ENCODE data around the gene PDHX. TPM values are rescaled to one million over a fixed set of nuclear protein-coding genes. Genes with fewer than 3 reads are reported as not detected.
A peak's percentile ranks its signal among the peaks of the same experiment; 100 is the strongest.

PDHX gene
- total and polyA plus RNA-seq, 2 of the 4 experiments (the other 2 are of a cell fraction) = 19.8 to 26.7 TPM

DNA sequence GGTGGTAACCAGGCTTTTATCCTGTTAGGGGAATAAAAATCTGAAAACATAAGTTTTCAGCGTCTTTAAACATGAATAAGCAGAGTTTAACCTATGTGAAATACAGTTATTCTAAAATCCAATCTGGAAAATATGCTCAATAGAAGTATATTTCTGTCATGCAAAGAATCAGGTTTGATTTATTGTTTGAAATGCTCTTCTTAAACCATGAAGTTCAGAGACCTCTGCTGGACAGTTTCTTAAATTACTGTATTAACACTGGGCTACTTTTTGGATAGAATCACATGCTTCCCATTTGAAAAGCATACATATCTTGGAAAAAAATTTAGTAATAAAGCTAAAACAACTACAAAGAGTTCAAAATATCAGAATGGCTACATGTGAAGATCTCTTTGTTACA, 25.6 kb upstream of the PDHX start:
- Histone ChIP-seq H3K9ac (ENCODE audit: low read depth, low read length) (no peak overlapping the region), H3K36me3 (ENCODE audit: control insufficient read depth, insufficient read depth, low read length) (peaks cover 3% of the 10 kb centered on the region), H2AFZ (replicated peaks; ENCODE audit: low read length, poor library complexity) (no peak overlapping the region), H3K79me1 (ENCODE audit: low read depth in 1 of 2, low read length in 2 of 2) (peaks cover 0 to 2% of the 10 kb centered on the region in 2 experiments; a peak in 1 of 4 replicates), H2AK9ac (replicated peaks; ENCODE audit: low read depth, low read length, poor library complexity) (no peak overlapping the region), H3K4ac (ENCODE audit: low read depth, low read length) (no peak overlapping the region), H2AK5ac (ENCODE audit: low read depth, low read length) (no peak overlapping the region), H4K8ac (ENCODE audit: low read depth in 2 of 2, low read length in 2 of 2) (no peak overlapping the region), H3K4me3 (ENCODE audit: insufficient read depth, low read depth, low read length) (no peak overlapping the region), H3K14ac (replicated peaks; ENCODE audit: low read depth, low read length) (no peak overlapping the region), H3K4me2 (ENCODE audit: low read depth, low read length) (no peak overlapping the region), H3K27me3 (ENCODE audit: control insufficient read depth, insufficient read depth, low read length) (no peaks in the 10 kb centered on the region), H3K18ac (ENCODE audit: low read depth, low read length) (no peak overlapping the region), H3K23ac (ENCODE audit: low read depth, low read length) (no peak overlapping the region), H4K91ac (ENCODE audit: insufficient read depth, low read depth, low read length) (no peak overlapping the region), H2BK120ac (ENCODE audit: low read depth, low read length) (no peak overlapping the region), H2BK5ac (ENCODE audit: low read depth, low read length, poor library complexity, severe bottlenecking) (no peak overlapping the region), H2BK20ac (ENCODE audit: low read depth, low read length) (no peak overlapping the region), H4K5ac (ENCODE audit: low read depth, low read length) (no peak overlapping the region), H2BK15ac (ENCODE audit: low read depth, low read length) (no peak overlapping the region), H3K9me3 (ENCODE audit: control insufficient read depth, insufficient read depth, low read length) (no peaks in the 10 kb centered on the region), H3K27ac (ENCODE audit: insufficient read depth, low read length) (no peak overlapping the region), H3K56ac (ENCODE audit: extremely low read depth, insufficient read depth, low read length) (no peak overlapping the region), H4K20me1 (ENCODE audit: insufficient read depth, low read length) (no peaks in the 10 kb centered on the region), H3K4me1 (ENCODE audit: control insufficient read depth, insufficient read depth, low read length) (no peaks in the 10 kb centered on the region), H3K9me1 (ENCODE audit: insufficient read depth, low read length) (no peaks in the 10 kb centered on the region; the same call in 1 of the 2 replicates)
- intact Hi-C loops (cut with micrococcal nuclease) (loop anchor here (1.0 kb wide), 2 partner anchors 305 to 378 kb away; partner anchors contain the start of gene ELF5), in situ Hi-C loops (cut with MboI; ENCODE audit: low sequenced_read_pairs) (loop anchor here (5.0 kb wide), 1 partner anchor 304 kb away; no protein-coding TSS in a partner anchor), dilution Hi-C loops (cut with HindIII; ENCODE audit: low sequenced_read_pairs, unreplicated experiment) (no loop called here)
- ATAC-seq (ENCODE audit: low read depth) = peak; percentile 48
- ChIA-PET POLR2A (ENCODE audit: unreplicated experiment) (no interaction called here), CTCF (interaction anchor here (0.6 to 2.2 kb wide), 4 partner anchors 23 to 304 kb away, joined by 3 to 21 read pairs (median 3); no protein-coding TSS in a partner anchor)
- peak; percentile 55 for DNase-seq
- TF ChIP-seq FOS (IDR thresholded peaks at IDR 0.05; ENCODE audit: low read depth, low read length) = no peak
- no peak for TF ChIP-seq ELK1 (IDR thresholded peaks at IDR 0.05; ENCODE audit: borderline replicate concordance, low read depth, low read length)
- no peak for TF ChIP-seq POLR2A (IDR thresholded peaks at IDR 0.05; ENCODE audit: low read depth, low read length)
- no peak for TF ChIP-seq MAFK (IDR thresholded peaks at IDR 0.05; ENCODE audit: low read depth, low read length)
- TF ChIP-seq CHD1 (IDR thresholded peaks at IDR 0.05; ENCODE audit: low read depth, low read length) = no peak
- no peak for TF ChIP-seq NFE2L2 (IDR thresholded peaks at IDR 0.05; ENCODE audit: low read depth, low read length)
- TF ChIP-seq SMC3 (IDR thresholded peaks at IDR 0.05; ENCODE audit: low read depth, low read length) = peak; percentile 73
- TF ChIP-seq MXI1 (IDR thresholded peaks at IDR 0.05; ENCODE audit: borderline replicate concordance, low read depth, low read length) = no peak
- TF ChIP-seq RFX5 (IDR thresholded peaks at IDR 0.05; ENCODE audit: low read depth, low read length) = no peak
- TF ChIP-seq, protein P1, sequence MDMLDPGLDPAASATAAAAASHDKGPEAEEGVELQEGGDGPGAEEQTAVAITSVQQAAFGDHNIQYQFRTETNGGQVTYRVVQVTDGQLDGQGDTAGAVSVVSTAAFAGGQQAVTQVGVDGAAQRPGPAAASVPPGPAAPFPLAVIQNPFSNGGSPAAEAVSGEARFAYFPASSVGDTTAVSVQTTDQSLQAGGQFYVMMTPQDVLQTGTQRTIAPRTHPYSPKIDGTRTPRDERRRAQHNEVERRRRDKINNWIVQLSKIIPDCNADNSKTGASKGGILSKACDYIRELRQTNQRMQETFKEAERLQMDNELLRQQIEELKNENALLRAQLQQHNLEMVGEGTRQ (IDR thresholded peaks at IDR 0.05; ENCODE audit: low read depth, low read length) = no peak
- peak; percentile 77 for TF ChIP-seq RAD21 (IDR thresholded peaks at IDR 0.05; ENCODE audit: low read length)
- TF ChIP-seq BHLHE40 (IDR thresholded peaks at IDR 0.05; ENCODE audit: low read depth, low read length) = no peak
- no peak for TF ChIP-seq RCOR1 (IDR thresholded peaks at IDR 0.05; ENCODE audit: insufficient replicate concordance, low read length)
- no peak for TF ChIP-seq CEBPB (IDR thresholded peaks at IDR 0.05; ENCODE audit: low read depth, low read length)
- no peak for TF ChIP-seq MAZ (IDR thresholded peaks at IDR 0.05; ENCODE audit: borderline replicate concordance, low read depth, low read length)
- TF ChIP-seq, protein P2, sequence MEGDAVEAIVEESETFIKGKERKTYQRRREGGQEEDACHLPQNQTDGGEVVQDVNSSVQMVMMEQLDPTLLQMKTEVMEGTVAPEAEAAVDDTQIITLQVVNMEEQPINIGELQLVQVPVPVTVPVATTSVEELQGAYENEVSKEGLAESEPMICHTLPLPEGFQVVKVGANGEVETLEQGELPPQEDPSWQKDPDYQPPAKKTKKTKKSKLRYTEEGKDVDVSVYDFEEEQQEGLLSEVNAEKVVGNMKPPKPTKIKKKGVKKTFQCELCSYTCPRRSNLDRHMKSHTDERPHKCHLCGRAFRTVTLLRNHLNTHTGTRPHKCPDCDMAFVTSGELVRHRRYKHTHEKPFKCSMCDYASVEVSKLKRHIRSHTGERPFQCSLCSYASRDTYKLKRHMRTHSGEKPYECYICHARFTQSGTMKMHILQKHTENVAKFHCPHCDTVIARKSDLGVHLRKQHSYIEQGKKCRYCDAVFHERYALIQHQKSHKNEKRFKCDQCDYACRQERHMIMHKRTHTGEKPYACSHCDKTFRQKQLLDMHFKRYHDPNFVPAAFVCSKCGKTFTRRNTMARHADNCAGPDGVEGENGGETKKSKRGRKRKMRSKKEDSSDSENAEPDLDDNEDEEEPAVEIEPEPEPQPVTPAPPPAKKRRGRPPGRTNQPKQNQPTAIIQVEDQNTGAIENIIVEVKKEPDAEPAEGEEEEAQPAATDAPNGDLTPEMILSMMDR (conservative IDR thresholded peaks at IDR 0.05; ENCODE audit: low read depth, low read length) = peak; percentile 63
- BruUV-seq (replicated peaks) = no TSS peak
- no CpG with 5 or more reads among the region's 1 CpG for WGBS, 2 experiments (ENCODE audit: extremely low coverage in 2 of 2, insufficient read length in 1 of 2)
